Nephron (organoid): Measurements from ENCODE around the gene PRPF19.

Experiments used
- H3K27ac Mint-ChIP-seq, 3 experiments: 2 replicates each; pipeline ENCODE4 v1.8.0; 2020; ENCODE audit warnings: mixed read lengths in 3 of 3, mild to moderate bottlenecking in 2 of 3, moderate library complexity in 1 of 3
- H3K27me3 Mint-ChIP-seq: 2 replicates; pipeline ENCODE4 v1.8.0; 2021; ENCODE audit warnings: low read depth, mild to moderate bottlenecking, moderate library complexity, mixed read lengths
- H3K36me3 Mint-ChIP-seq: 2 replicates; pipeline ENCODE4 v1.8.0; 2020; ENCODE audit warnings: low read depth, mixed read lengths
- H3K4me1 Mint-ChIP-seq: 2 replicates; pipeline ENCODE4 v1.8.0; 2020; ENCODE audit warnings: mixed read lengths
- H3K4me3 Mint-ChIP-seq, 3 experiments: 2 replicates each; pipeline ENCODE4 v1.8.0; 2020; ENCODE audit warnings: mild to moderate bottlenecking in 3 of 3, mixed read lengths in 3 of 3, moderate library complexity in 2 of 3
- H3K9me3 Mint-ChIP-seq: 2 replicates; pipeline ENCODE4 v1.8.0; 2020; ENCODE audit warnings: mixed read lengths
- TF ChIP-seq, protein P1 (sequence below), 3 experiments: fragments of 200-600 bp; sonication (generic); IDR thresholded peaks; one replicate each; pipeline ENCODE4 v1.5.0; 2021; ENCODE audit warnings: antibody characterized with exemption in 3 of 3; ENCODE audit not compliant: unreplicated experiment in 3 of 3

The PRPF19 gene

GRCh38 chr11:60849641-60850520 is 56.5 kb downstream of the PRPF19 start:
- Mint-ChIP-seq H3K4me1 (peaks cover 15% of the 10 kb centered on the region), H3K4me3 (no peak overlapping the region), H3K27ac (no peak overlapping the region), H3K27me3 (no peaks in the 10 kb centered on the region), H3K9me3 (no peaks in the 10 kb centered on the region), H3K36me3 (peaks cover 15% of the 10 kb centered on the region)
- TF ChIP-seq, protein P1, sequence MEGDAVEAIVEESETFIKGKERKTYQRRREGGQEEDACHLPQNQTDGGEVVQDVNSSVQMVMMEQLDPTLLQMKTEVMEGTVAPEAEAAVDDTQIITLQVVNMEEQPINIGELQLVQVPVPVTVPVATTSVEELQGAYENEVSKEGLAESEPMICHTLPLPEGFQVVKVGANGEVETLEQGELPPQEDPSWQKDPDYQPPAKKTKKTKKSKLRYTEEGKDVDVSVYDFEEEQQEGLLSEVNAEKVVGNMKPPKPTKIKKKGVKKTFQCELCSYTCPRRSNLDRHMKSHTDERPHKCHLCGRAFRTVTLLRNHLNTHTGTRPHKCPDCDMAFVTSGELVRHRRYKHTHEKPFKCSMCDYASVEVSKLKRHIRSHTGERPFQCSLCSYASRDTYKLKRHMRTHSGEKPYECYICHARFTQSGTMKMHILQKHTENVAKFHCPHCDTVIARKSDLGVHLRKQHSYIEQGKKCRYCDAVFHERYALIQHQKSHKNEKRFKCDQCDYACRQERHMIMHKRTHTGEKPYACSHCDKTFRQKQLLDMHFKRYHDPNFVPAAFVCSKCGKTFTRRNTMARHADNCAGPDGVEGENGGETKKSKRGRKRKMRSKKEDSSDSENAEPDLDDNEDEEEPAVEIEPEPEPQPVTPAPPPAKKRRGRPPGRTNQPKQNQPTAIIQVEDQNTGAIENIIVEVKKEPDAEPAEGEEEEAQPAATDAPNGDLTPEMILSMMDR (IDR thresholded peaks at IDR 0.05; ENCODE audit: unreplicated experiment in 3 of 3), result no peak

- Mint-ChIP-seq H3K9me3 (no peaks in the 10 kb centered on the region), H3K36me3 (peaks cover 15% of the 10 kb centered on the region), H3K27ac (peak overlapping the region in 1 of 3 experiments; percentile 55), H3K4me1 (peaks cover 18% of the 10 kb centered on the region), H3K4me3 (no peak overlapping the region), H3K27me3 (no peaks in the 10 kb centered on the region)
- TF ChIP-seq, protein P1 (IDR thresholded peaks at IDR 0.05; ENCODE audit: unreplicated experiment in 3 of 3), result no peak
Observed at GRCh38 chr11:60848714-60849151, 57.7 kb downstream of the PRPF19 start.

DNA sequence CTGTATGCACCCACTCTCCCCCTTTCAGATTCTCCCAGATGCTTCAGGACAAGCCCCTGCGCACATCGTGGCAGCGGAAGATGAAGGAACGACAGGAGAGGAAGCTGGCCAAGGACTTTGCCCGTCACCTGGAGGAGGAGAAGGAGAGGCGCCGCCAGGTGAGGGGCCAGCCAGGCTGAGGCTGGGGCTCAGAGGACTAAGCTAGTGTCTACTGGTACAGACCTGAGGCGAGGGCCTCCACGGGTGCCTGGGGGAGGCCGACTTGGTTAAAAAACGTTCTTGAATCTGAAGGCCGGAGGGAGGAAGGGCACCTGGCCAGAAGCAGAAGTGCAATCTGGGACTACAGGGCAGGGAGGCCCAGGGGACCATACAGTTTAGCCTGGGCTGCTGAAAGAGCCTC is 58.5 kb downstream of the PRPF19 start:
- Mint-ChIP-seq H3K27ac (no peak overlapping the region), H3K9me3 (no peaks in the 10 kb centered on the region), H3K36me3 (peaks cover 15% of the 10 kb centered on the region), H3K27me3 (no peaks in the 10 kb centered on the region), H3K4me3 (no peak overlapping the region), H3K4me1 (peaks cover 27% of the 10 kb centered on the region)
- TF ChIP-seq, protein P1 (IDR thresholded peaks at IDR 0.05; ENCODE audit: unreplicated experiment in 3 of 3), result no peak

- no peaks in the 10 kb centered on the region for H3K9me3 Mint-ChIP-seq
- TF ChIP-seq, protein P1 (IDR thresholded peaks at IDR 0.05; ENCODE audit: unreplicated experiment in 3 of 3), result no peak
- no peaks in the 10 kb centered on the region for H3K27me3 Mint-ChIP-seq
- H3K36me3 Mint-ChIP-seq, result peaks cover 15% of the 10 kb centered on the region
- H3K27ac Mint-ChIP-seq, result no peak overlapping the region
- H3K4me3 Mint-ChIP-seq, result no peak overlapping the region
- H3K4me1 Mint-ChIP-seq, result peaks cover 30% of the 10 kb centered on the region
Observed at GRCh38 chr11:60847281-60847680, 59.1 kb downstream of the PRPF19 start.

GRCh38 chr11:60845338-60845737 is 61.0 kb downstream of the PRPF19 start:
- peaks cover 46% of the 10 kb centered on the region for H3K4me1 Mint-ChIP-seq
- H3K4me3 Mint-ChIP-seq, result peak overlapping the region; percentile 84 to 92 (median 86)
- TF ChIP-seq, protein P1 (IDR thresholded peaks at IDR 0.05; ENCODE audit: unreplicated experiment in 3 of 3), result no peak
- no peaks in the 10 kb centered on the region for H3K9me3 Mint-ChIP-seq
- peaks cover 4% of the 10 kb centered on the region for H3K36me3 Mint-ChIP-seq
- H3K27me3 Mint-ChIP-seq, result no peaks in the 10 kb centered on the region
- no peak overlapping the region for H3K27ac Mint-ChIP-seq

GRCh38 chr11:60844870-60845221 is 61.5 kb downstream of the PRPF19 start:
- H3K9me3 Mint-ChIP-seq, result no peaks in the 10 kb centered on the region
- H3K4me1 Mint-ChIP-seq, result peaks cover 48% of the 10 kb centered on the region

More at GRCh38 chr11:60844870-60845221, 61.5 kb downstream of the PRPF19 start:
- no peaks in the 10 kb centered on the region for H3K27me3 Mint-ChIP-seq
- no peak overlapping the region for H3K27ac Mint-ChIP-seq
- TF ChIP-seq, protein P1 (IDR thresholded peaks at IDR 0.05; ENCODE audit: unreplicated experiment in 3 of 3), result no peak
- peaks cover 4% of the 10 kb centered on the region for H3K36me3 Mint-ChIP-seq
- H3K4me3 Mint-ChIP-seq, result peak overlapping the region; percentile 84 to 92 (median 86)
